Daoy (cell line): ENCODE results near the gene OSM. TPM values are rescaled to one million over a fixed set of nuclear protein-coding genes. Genes with fewer than 3 reads are reported as not detected.
"Not testable (repeated sequence)": the region's sequence is repeated elsewhere in the genome, so short reads cannot be mapped to it uniquely, and the experiment has no call there.

Experiments used
- DNase-seq: peaks from one replicate; pipeline ENCODE4 v3.0.0-alpha.2; 2015; ENCODE audit warnings: low read depth
- total RNA-seq: library from RNA; depleted of rRNA; stranded (reverse); fragments of >200 nt; shearing (Covaris generic); gene quantifications from 2 replicates; pipeline ENCODE4 v1.2.3, GENCODE V29; 2014

Gene OSM
- total RNA-seq, 1 experiment from 2014 or later = 0.06 TPM

- DNase-seq = peak; percentile 74
Measured at GRCh38 chr22:30245181-30245984, 21.3 kb downstream of the OSM start.

- no peak for DNase-seq
Measured at GRCh38 chr22:30244641-30245040, 22.0 kb downstream of the OSM start.

- peak; percentile 19 for DNase-seq
Measured at GRCh38 chr22:30244066-30244465, 22.6 kb downstream of the OSM start.

GRCh38 chr22:30243661-30244060 is 23.0 kb downstream of the OSM start:
- peak; percentile 15 for DNase-seq

GRCh38 chr22:30241576-30242371 is 24.9 kb downstream of the OSM start:
- peak; percentile 50 for DNase-seq

- peak; percentile 61 for DNase-seq
Measured at GRCh38 chr22:30240541-30241417, 25.9 kb downstream of the OSM start.

GRCh38 chr22:30239488-30240405 is 26.9 kb downstream of the OSM start:
- peak; percentile 52 for DNase-seq

- DNase-seq = peak; percentile 92
Measured at GRCh38 chr22:30238661-30239487, 27.8 kb downstream of the OSM start.

- peak; percentile 35 for DNase-seq
Measured at GRCh38 chr22:30238136-30238535, 28.5 kb downstream of the OSM start.

- no peak for DNase-seq
Measured at GRCh38 chr22:30236875-30237274, 29.8 kb downstream of the OSM start.

- DNase-seq = peak; percentile 95
Measured at GRCh38 chr22:30235687-30236170, 30.9 kb downstream of the OSM start.

- peak; percentile 56 for DNase-seq
Measured at GRCh38 chr22:30234786-30235470, 31.7 kb downstream of the OSM start.

- DNase-seq = not testable (repeated sequence)
Measured at GRCh38 chr22:30234325-30234724, 32.3 kb downstream of the OSM start.

GRCh38 chr22:30233582-30233981 is 33.1 kb downstream of the OSM start:
- no peak for DNase-seq

GRCh38 chr22:30232716-30233218 is 33.9 kb downstream of the OSM start:
- peak; percentile 59 for DNase-seq

GRCh38 chr22:30230787-30231461 is 35.7 kb downstream of the OSM start:
- no peak for DNase-seq

- DNase-seq = no peak
Measured at GRCh38 chr22:30230330-30230729, 36.3 kb downstream of the OSM start.
